ENCODE data around the gene BAAT. TPM values are rescaled to one million over a fixed set of nuclear protein-coding genes. Genes with fewer than 3 reads are reported as not detected.

BAAT gene
- total RNA-seq, 4 donors from 2014 or later, result not detected

DNA sequence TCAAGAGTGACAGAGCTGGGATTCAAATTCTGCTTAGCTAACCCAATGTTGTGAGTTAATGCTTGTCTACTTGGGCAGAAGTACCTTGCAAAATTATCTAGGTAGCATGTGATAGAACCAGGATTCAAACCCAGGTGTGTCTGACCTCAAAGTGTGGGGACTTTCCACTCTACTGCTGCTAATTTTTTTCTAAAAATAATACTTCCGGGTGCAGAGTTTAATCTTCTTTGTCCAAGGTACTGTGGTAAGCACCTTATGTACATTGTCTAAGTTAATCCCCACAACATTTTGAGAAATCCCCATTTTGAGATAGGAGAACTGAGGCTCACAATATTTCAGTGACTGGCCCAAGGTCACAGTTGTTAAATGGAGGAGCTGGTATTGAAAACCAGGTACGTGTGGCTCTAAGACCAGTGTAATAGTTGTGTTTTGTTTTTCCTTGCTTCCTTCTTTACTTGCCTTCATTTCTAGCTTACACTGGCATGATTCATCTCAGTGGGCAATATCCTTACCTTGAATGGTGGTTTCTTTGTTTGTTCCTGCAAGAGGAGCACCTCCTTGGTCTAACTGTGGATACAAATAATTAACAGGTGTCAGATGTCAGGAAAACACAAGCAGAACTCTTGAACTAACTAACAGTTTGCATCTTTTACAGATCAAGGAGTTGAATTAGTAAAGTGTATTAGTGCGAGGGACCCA is 43.3 kb upstream of the BAAT start:
- TF ChIP-seq, protein P1, sequence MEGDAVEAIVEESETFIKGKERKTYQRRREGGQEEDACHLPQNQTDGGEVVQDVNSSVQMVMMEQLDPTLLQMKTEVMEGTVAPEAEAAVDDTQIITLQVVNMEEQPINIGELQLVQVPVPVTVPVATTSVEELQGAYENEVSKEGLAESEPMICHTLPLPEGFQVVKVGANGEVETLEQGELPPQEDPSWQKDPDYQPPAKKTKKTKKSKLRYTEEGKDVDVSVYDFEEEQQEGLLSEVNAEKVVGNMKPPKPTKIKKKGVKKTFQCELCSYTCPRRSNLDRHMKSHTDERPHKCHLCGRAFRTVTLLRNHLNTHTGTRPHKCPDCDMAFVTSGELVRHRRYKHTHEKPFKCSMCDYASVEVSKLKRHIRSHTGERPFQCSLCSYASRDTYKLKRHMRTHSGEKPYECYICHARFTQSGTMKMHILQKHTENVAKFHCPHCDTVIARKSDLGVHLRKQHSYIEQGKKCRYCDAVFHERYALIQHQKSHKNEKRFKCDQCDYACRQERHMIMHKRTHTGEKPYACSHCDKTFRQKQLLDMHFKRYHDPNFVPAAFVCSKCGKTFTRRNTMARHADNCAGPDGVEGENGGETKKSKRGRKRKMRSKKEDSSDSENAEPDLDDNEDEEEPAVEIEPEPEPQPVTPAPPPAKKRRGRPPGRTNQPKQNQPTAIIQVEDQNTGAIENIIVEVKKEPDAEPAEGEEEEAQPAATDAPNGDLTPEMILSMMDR (IDR thresholded peaks at IDR 0.05), result no peak
- no peak for TF ChIP-seq POLR2A (IDR thresholded peaks at IDR 0.05)
- Histone ChIP-seq H3K27me3 (no peaks in the 10 kb centered on the region), H3K4me3 (no peak overlapping the region), H3K27ac (no peak overlapping the region), H3K36me3 (no peaks in the 10 kb centered on the region), H3K4me1 (no peaks in the 10 kb centered on the region), H3K9me3 (no peaks in the 10 kb centered on the region)
- no peak for DNase-seq
- intact Hi-C loops (cut with DNase I; ENCODE audit: low total_unique reads), result no loop called here

- no peaks in the 10 kb centered on the region for H3K4me1 ChIP-seq
- no peaks in the 10 kb centered on the region for H3K9me3 ChIP-seq
- no peak for TF ChIP-seq POLR2A (IDR thresholded peaks at IDR 0.05)
- TF ChIP-seq, protein P1 (IDR thresholded peaks at IDR 0.05), result no peak
- no peak overlapping the region for H3K27ac ChIP-seq
- intact Hi-C loops (cut with DNase I; ENCODE audit: low total_unique reads), result no loop called here
- no peak overlapping the region for H3K4me3 ChIP-seq
- no peaks in the 10 kb centered on the region for H3K27me3 ChIP-seq
- no peaks in the 10 kb centered on the region for H3K36me3 ChIP-seq
- DNase-seq, result no peak
These were observed 42.6 kb upstream of the BAAT start for GRCh38 chr9:101427358-101427757.

DNA sequence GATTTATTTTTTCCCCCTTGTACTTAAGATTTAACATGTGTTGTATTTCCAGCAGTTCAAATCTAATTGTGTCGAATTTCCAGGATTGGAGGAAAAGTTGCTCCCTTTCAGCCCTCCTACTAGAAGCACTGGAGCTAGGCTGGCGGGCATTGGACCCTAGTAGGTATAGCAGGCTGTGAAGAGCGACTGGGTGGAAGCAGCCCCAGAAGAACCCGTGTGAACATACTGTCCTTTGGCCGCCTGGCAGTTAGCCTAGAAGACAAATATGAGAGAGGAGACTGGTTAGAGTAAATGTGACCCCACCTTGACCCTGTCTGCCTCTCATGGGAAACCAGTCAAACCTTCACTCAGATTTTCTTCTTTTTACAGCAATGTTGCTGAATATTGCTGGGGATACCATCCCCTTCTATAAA is 36.9 kb upstream of the BAAT start:
- no peaks in the 10 kb centered on the region for H3K4me1 ChIP-seq
- TF ChIP-seq, protein P1 (IDR thresholded peaks at IDR 0.05), result no peak
- TF ChIP-seq POLR2A (IDR thresholded peaks at IDR 0.05), result no peak
- H3K27me3 ChIP-seq, result no peaks in the 10 kb centered on the region
- no peak overlapping the region for H3K27ac ChIP-seq
- no peak overlapping the region for H3K4me3 ChIP-seq
- intact Hi-C loops (cut with DNase I; ENCODE audit: low total_unique reads), result no loop called here
- H3K36me3 ChIP-seq, result no peaks in the 10 kb centered on the region
- H3K9me3 ChIP-seq, result peaks cover 0 to 7% of the 10 kb centered on the region in 2 donors
- DNase-seq, result no peak

GRCh38 chr9:101419863-101420262 is 35.1 kb upstream of the BAAT start:
- no peak for DNase-seq
- Histone ChIP-seq H3K27ac (no peak overlapping the region), H3K9me3 (peaks cover 0 to 9% of the 10 kb centered on the region in 2 donors), H3K36me3 (no peaks in the 10 kb centered on the region), H3K4me3 (no peak overlapping the region), H3K27me3 (no peaks in the 10 kb centered on the region), H3K4me1 (no peaks in the 10 kb centered on the region)
- intact Hi-C loops (cut with DNase I; ENCODE audit: low total_unique reads), result no loop called here
- TF ChIP-seq, protein P1 (IDR thresholded peaks at IDR 0.05), result no peak
- TF ChIP-seq POLR2A (IDR thresholded peaks at IDR 0.05), result no peak

DNA sequence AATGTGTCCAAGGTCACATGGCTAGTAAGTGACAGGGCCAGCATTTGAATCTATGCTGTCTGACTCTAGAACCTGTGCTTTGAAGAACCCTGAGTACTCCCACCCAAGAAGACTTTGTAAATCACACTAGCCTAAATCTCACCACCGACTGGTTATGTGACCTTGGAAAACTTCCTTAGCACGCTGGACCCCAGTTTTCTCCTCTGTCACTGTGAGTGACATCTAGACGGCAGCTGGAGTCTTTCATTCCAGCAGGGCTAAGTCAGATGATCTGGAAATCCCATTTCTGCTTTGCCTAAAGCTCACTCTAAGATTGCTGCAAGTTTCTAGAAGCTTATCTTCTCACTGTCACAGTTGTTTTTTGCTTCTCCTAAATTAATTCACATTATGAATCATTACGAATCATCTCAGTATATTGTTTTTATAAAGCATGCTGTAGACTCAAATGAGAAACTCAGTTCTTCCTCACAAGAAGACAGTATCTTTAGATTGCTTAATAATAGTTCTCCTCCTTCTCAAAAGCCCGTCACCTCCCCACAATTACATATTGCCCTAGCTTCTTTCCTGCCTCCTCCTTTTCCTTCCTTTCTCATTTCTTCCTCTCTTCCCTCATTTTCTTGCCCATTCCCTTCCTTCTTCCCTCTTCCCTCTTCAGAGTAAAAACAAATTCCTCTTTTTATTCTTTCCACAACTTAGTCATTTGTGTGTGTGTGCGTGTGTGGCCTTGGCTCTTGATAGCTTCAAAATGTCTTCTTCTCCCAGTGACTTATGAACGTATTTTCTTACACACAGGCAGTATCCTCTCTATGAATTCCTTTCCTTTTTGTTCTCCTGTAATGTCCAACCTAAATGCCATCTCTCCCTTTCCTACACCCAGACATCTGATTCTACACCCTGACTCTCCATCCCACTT is 34.0 kb upstream of the BAAT start:
- Histone ChIP-seq H3K9me3 (peaks cover 0 to 16% of the 10 kb centered on the region in 2 donors), H3K4me1 (no peaks in the 10 kb centered on the region), H3K36me3 (no peaks in the 10 kb centered on the region), H3K27me3 (no peaks in the 10 kb centered on the region), H3K27ac (no peak overlapping the region), H3K4me3 (no peak overlapping the region)
- TF ChIP-seq, protein P1 (IDR thresholded peaks at IDR 0.05), result no peak
- no peak for TF ChIP-seq POLR2A (IDR thresholded peaks at IDR 0.05)
- intact Hi-C loops (cut with DNase I; ENCODE audit: low total_unique reads), result no loop called here
- DNase-seq, result no peak
